ENCODE measurements around the gene MCC.

MCC gene

DNA sequence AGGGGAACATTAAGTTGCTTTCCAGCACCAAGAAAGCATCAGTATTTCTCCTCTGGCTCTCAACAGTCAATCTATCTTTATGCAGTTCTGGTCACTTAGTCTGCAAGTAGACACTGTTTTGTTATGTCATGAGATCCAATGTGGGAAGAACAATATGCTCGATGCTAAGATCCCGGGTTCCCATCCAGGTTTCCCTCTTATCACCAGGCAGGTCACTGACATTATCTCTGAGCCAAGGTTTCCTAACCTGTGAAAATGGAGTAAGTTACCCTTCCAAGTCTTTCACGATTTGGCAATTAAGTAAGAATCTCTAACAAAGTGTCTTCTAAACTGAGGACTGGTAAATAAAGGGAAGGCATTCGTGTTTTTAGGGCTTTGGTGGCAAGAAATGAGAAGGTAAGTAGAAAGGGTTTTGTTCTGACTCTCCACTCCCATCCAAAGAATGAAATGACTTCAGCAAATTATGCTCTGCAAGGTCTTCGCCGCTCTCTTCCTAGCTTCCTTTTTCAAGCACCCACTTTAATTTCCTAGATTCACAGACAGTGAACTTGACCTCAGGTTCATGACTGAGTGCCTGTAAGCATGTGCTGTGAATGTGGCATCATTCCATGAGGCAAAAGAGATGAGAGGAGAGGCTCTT, 425.3 kb downstream of the MCC start:
- no peak for DNase-seq

DNA sequence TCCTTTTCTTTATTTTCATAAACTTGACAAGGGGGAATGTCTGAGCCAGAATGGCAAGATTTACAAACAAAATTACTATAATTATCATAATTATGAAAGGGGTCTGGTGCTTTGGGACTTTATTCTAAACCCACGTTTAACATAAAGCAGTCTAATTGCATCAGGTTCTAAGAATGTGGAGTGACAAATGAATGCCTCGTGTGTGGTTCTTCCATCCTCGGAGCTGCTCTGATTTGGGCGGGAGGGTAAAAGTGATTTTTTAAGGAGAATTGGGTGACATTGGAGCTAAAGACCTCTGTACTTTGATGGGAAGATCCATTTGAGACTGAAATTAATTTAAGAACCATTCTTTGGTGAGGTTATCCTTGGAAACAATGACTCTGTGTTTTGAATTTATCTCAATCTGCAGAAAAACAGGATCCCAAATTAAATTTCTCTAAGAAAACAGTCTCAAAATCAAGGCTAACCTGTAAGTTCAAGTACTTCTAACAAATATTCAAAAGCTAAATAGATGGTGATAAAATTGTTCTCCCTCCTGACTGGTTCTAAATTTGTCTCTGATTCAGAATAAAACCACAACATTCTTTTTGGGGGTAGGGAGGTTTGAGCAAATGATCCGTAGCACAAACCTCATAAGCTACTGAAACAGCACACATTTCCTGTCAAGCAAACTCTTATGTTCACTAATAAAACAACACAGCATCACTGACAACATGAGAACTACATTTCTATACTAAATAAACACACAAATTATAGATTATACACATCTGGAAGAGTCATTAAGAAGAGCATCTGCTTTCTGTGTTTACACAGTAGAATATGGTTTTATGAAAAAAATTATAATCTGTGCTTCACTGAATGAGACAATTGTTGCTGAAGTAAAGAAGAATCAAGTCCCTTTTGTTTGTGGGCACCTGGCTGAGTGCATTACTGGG, 426.1 kb downstream of the MCC start:
- no peak for DNase-seq

DNA sequence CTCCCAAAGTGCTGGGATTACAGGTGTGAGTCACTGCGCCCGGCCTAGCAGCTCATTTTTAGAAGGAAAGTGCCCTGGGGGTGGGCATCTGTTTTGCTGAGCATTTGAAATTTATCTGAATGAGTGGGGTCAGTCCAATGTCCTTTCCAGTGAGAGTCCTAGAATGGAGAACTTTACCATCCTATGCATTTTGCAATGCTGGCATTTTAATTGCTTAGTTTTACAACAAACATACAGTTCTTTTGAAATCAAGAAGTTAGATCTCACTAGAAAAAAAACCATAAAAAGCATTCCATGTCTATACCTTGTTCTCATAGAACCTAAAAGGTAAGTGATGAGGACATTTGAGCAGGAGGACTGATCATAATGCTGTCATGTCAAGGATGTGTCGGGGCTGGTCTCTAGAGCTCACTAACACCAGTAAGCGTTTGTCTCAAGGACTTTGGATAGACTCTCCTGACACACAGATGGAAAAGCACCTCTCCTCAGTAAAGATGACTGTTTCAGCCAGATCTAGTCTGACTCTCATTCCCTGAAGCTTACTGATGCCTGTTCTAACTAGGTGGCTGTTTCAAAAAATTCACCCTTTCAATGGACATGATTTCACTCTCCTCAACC, 427.7 kb downstream of the MCC start:
- no peak for DNase-seq

DNA sequence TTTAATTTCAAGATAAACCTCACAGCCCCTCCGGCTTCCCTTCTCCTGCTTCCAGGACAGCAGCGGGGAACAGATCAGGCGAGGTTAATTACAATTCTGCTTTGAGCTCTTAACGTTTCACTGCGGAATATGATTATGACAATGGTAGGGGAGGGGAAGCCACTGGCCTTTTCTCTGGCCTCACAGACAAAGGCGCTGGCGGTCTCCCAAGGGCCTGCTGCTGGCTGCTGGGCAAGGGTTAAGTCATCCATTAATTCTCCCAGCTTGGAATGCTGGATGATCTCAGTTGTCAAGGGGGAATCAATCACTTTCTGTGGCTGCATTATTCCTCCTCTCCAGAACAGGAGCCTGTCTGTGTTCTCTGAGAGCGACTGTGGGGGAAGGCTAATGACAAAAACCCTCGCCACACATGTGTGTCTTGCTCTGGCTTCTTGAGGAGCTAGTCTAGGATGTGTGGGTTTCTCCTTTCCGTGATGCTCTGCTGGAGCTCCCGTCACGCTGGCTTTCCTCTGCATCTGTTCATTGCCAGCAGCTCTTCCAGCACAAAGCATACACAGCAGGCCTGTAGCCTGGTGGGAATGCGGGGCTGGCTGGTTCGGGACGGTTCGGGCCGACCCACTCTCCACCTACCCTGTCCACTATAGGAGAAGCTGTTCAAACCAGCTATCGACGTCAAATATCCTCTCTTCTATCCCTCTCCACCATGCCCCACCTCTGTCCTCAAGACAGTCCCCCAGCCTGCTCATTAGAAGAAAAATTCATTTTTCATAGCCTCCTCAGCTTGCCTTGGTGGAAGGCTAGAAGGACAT, 428.8 kb downstream of the MCC start:
- DNase-seq: no peak

DNA sequence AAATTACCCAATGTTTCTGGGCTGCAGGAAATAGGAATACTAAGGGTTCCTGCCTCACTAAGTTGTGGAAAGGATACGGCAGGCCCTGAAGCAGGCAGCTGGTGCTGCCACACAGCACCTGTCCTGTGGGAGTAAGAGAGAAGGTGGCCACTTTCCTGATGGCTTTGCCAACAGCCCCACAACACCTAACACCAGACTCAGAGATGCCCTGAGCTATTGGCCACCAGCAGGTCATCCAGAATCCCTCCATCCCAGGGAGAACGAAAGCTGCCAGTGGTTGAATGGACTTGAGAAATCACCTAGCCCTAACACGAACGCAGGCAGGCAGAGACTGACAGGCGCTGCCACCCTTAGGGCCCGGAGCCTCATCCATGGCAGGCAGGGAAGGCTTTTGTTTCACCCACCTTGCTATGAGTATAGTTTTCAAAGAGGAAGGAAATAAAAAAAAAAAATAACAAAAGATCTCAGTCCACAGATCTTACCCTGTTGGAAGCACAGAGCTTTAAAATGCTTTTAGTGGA, 429.5 kb downstream of the MCC start:
- no peak for DNase-seq

DNA sequence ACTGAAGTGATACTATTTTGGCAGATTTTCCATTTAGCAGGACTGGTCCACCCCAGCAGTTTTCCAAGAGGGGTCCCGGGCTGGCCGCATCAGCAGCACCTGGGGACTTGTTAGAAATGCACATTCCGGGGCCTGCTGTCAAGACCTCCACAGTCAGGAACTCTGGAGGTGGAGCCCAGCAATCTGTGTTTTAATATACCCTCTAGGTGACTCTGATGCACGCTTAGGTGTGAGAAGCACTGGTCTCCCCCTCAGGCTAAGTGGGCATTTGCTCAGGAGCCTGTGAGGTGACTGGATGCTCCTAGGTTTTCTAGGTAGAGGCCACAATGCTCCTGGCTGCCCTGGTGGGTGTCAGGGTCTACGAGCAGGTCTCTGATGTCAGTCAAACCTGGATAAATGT, 430.0 kb downstream of the MCC start:
- DNase-seq: no peak

DNA sequence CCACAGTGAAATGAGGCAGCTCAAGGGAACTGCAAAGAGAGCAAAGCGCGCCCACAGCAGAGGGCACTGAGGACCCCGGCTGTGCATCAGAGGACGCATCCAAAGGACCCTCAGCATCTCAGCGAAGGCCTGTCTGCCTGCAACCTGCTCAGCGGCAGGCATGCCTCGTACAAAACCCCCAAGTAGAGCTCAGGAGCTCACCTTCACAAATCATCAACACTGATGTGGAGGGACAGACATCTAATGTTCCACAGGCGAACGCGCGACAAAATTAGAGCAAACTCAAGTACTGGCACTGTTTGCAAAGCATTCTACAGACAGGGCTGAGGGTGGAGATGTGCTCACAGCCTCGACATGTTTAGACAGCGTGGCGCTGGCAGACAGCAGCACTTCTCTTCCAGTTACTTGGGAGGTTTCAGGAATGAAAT, 430.7 kb downstream of the MCC start:
- DNase-seq: no peak

DNA sequence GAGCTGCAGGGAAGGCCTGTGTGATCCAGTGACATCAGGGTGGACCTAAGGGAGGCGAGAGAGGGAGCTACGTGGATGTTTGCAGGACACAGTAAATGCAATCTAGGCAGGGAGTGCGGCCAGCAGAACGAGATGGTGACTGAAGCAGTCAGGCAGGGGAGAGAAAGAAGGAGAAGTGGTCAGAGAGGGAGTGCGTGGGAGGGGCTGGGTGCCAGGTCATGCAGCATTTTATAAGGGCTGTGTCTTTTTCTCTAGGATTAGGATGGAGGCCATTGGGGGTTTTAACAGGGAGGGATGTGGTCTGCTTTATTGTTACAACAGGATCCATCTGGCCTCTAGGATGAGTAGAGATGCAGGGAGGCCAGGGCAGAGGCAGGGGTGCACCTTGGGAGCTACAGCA, 431.3 kb downstream of the MCC start:
- no peak for DNase-seq

DNA sequence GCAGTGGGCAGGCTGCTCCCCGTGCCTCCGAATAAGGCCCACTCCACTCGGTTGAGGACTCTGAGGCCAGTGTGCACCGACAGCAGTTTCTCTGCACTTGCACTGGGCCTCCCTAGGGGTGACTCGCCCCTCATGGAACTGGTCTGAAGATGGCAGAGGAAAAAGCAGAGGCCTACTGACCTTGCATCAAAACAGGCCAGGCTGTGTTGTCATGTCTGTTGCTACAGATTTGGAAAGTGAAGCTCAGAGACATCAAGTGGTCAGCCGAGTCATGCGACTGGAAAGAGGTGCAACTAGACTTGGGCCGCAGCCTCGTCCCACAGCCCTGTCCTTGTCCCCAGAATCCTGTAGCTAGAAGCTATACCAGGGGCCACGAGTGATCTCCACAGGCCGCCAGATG, 433.4 kb downstream of the MCC start:
- DNase-seq: no peak

DNA sequence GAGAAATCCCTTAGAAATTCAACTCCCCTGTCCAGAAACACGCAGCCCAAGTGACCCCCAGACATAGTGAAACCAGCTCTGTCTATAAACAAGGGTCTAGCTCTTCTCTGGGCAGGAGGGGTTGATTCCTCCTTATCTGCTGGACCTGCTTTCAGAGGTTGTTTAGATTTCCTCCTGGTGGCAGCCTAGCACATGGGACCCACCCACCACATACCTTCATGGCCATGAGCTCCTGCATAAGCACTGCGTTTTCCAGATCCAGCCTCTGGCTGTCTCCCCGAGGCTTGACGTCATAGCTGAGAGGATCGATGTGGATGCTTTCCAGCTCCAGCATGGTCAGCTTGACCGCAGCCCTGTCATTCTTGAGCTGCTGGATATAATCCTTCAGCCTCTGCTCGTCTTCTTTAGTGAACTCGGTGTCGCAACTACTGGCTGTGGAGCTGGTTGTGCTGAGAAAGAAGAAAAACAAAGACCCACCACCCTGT, 434.7 kb downstream of the MCC start:
- DNase-seq: no peak

DNA sequence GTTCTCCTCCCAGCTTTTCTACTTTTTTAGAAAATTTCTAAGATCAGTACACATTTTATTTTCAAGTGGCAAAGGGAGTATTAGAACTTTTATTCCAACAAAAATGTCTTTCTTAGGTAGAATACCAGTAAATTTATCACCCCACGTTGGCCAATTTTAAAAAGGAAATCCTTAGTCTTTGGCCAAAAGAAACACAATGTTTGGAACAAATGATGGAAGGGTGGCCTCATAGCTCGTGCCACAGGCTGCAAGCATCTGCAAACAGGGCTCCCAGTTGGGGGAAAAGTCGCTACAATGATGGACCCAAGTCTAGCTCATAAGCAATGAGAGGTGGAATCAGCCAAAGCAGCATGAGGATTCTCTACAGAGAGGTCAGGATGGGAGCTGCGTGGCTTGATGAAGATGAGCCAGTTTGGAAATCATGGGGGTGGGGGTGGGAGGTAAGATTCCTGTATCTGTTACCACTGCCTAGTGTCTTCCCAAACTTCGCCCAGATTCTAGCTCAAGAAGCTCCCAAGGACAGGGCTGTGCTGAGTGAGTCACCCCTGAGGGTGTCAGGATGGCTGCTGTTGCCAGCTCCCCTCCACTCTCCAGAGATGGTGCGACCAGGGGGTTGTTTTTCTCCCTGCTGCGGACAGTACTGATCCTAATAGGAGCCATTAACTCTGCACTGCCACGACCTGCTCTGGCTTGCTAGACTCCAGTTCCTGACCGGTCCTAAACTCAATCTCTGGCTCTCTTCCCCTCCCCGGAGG, 436.0 kb downstream of the MCC start:
- no peak for DNase-seq

DNA sequence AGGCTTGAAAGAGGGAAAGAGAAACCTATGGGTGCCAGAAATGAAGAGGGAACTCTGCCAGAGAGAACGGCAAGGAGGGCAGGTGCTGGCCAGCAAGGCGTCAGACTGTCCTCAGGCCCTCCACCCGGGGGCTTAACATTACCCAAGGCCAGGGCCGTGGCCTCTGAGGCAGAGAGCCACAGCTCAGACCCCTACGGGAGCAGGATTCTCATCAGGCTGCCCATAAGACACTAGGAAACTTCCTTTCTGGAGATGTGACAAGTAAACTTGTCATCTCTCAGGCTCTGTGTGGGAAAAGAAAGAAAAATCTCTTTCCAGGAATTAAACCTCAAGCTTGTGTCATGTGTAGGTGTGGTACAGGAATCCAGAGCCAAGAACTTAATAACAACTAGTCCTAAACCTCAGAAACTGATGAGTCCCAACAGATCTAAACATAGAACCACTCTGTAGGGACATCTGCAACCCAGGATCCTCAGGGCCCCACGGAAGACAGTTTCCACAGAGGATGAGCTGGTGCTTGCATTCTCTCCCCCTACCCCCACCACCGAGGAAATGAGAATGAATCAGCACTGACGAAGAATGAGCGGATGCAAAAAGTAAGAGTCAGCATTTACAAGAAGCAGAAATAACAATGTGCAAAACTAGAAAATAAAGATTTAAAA, 437.4 kb downstream of the MCC start:
- DNase-seq: no peak

DNA sequence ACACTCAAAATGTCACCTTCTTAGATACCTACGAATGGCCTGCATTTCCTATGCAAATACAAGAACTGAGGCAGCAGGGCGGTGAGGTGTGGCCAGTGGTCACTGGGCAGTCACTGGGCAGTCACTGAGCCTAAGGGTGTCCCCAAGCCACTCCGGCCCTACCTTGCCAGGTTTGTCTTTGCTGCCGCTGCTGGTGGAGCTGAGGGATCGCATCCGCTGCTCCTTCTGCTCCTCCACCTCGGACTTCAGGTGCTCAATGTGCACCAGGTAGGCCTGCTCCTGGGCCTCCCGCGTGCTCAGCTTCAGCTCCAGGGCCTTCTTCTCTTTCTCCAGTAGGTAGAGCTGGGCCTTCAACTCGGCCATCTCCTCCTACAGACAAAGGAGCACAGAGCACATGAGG, 439.3 kb downstream of the MCC start:
- no peak for DNase-seq

DNA sequence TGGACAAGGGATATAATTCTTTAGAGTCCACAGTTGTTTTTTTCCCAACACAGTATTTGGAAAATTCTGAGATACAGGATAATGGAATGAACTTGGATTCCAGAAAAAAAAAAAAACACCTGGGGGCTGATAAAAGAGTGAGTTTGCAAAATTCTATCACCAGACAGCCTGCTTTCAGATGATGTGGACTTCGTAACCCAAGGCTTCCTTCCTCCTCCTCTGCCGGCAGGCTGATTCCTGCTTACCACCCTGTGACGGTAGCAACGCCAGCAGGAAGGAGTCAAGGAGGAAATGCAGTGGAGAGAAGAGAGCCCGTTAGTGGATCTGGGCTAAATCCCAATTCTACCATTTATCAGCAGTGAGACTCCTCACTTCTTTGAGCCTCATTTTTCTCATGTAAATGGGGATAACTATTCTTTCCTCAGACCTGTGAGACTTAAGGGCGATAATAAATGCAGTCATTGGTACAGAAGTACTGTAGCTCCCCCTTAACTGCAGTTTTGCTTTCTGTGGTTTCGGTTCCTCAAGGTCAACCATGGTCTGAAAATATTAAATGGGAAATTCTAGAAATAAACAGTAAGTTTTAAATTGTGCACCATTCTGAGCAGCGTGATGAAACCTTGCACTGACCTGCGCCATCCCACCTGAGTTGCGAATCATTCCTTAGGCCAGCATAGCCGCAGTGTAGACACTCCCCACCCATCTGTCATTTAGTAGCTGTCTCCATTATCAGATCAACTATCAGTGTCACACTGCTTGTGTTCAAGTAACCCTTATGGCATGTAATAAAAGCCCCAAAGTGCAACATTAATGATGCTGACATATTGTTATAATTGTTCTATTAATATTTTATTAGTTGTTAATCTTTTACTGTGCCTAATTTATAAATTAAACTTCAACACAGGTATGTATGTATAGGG, 440.3 kb downstream of the MCC start:
- peak; percentile 16 for DNase-seq

DNA sequence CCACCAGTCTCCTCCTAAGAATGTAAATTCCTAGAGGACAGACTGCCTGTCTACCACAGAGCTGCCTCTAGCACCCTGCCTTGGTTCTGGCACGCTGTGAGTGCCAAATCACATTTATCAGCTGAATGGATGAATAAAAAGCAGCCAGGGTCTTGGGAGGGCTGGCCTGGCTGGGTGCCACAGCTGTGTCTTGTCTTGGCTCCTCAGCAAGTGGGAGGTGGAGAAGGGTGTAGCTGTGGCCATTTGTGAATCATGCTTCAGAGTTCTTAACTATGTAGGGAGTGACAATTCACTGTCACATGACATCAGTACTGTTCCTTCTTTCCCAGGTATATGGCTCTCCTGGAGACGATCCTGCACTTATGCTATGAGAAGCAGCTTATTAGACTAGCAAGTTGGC, 441.0 kb downstream of the MCC start:
- DNase-seq: no peak

DNA sequence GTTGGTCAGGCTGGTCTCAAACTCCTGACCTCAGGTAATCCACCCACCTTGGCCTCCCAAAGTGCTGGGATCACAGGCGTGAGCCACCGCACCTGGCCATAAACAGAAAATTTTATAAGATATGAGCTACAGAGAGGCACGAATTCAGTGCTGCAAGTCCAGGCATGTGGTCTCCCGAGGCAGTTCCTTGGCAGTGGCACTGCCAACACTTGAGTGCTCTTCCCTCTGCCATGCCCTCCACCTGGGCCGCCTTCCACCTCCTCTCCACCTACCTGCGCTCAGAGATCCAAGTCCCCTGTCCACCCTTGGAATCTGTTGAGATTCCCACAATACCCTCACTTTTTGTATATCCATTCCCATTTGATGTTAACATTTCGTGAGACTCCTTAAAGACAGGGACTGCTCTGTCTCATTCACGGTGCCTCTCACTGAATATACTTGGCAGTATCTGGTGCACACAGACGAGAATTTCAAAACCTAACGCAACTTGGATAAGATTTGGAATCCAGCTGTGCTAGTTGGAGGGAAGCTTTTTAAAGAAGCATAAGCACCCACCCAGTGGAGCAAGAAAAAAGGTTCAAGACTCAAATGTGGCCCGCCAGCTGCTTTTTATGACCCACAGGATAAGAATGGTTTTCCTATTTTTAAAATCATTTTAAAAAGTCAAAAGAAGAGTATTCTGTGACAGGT, 443.3 kb downstream of the MCC start:
- DNase-seq: no peak

DNA sequence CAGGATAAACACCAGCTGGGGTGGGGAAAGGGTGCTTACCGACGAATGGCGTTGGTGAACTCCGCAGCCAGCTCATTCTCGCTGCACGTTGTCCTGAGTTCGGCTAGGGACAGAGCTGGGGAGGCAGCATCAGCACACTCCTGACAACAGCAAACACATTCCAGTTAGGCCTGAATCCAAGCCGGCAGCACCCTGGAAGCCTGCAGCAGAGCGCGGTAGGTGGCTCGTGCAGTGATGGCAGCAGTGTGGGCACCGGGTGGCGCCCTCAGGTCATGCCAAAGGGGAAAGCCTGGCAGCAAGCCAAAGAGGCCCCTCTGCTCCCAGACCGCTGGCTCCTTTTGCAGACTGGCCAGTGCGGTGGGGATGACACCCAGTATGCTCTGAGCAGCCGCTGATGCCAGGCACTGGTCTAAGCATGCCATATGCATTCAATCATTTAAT, 444.7 kb downstream of the MCC start:
- DNase-seq: no peak

DNA sequence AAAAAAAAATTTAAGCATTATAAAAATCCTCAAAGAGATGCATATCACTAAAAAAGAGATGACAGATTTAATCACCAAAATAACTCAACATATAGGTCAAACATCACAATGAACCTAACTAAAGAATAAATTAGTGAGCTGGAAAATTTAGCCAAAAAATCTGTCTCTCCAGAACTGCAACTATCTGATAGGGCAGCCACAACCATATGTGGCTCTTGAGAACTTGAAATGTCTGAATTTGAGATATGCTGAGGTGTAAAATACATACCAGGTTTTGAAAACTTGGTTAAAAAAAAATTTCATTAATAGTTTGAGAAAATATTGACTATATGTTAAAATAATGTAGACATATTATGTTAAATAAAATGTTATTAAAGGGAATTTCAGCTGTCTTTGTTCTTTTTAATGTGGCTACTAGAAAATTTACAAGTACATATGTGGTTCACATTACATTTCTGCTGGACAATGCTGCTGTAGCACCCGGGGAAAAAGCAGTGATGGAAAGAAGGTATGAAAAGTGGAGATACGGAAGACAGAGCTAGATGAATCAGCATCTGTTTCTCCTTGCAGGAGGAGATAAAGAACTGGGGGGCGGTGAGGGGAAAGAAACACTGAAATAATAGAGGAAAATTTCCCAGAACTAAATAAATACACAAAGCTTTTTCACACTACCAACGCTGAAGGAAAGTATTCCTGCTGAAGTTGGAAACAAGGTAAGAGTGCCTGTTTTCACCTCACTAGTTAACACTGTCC, 445.6 kb downstream of the MCC start:
- no peak for DNase-seq
